Smooth muscle cell (in vitro differentiated cells): ENCODE measurements around the gene SEMA5B. TPM values are rescaled to one million over a fixed set of nuclear protein-coding genes. Genes with fewer than 3 reads are reported as not detected.

Experiments
- DNase-seq: peaks from one replicate; lab custom pipeline; 2025; ENCODE audit not compliant: unreplicated experiment; lab: John Stamatoyannopoulos, UW
- H2AFZ ChIP-seq: fragments of 200-600 bp; sonication (generic); 2 replicates; pipeline ENCODE4 v1.6.0; 2016; ENCODE audit warnings: antibody characterized with exemption, low read depth, mild to moderate bottlenecking
- H3F3A ChIP-seq: fragments of 200-600 bp; sonication (generic); 2 replicates; pipeline ENCODE4 v1.6.0; 2017; ENCODE audit warnings: antibody characterized with exemption, low read depth
- H3K27ac ChIP-seq: fragments of 200-600 bp; sonication (generic); 2 replicates; pipeline ENCODE4 v1.5.1; 2016; ENCODE audit warnings: low read depth, mild to moderate bottlenecking
- H3K27me3 ChIP-seq: fragments of 200-600 bp; sonication (generic); 2 replicates; pipeline ENCODE4 v1.6.1; 2016; ENCODE audit warnings: low read depth, mild to moderate bottlenecking
- H3K36me3 ChIP-seq: fragments of 200-600 bp; sonication (generic); 2 replicates; pipeline ENCODE4 v1.5.1; 2016; ENCODE audit warnings: low read depth
- H3K4me1 ChIP-seq: fragments of 200-600 bp; sonication (generic); 2 replicates; pipeline ENCODE4 v1.5.1; 2016; ENCODE audit warnings: low read depth
- H3K4me2 ChIP-seq: fragments of 200-600 bp; sonication (generic); 2 replicates; pipeline ENCODE4 v1.6.0; 2016; ENCODE audit warnings: mild to moderate bottlenecking
- H3K4me3 ChIP-seq: fragments of 200-600 bp; sonication (generic); 2 replicates; pipeline ENCODE4 v1.5.1; 2016; ENCODE audit warnings: mild to moderate bottlenecking
- H3K79me2 ChIP-seq: fragments of 200-600 bp; sonication (generic); 2 replicates; pipeline ENCODE4 v1.6.0; 2016; ENCODE audit warnings: low read depth, mild to moderate bottlenecking
- H3K9ac ChIP-seq: fragments of 200-600 bp; sonication (generic); 2 replicates; pipeline ENCODE4 v1.6.0; 2016; ENCODE audit warnings: low read depth
- H3K9me3 ChIP-seq: fragments of 200-600 bp; sonication (generic); replicated peaks from 2 replicates; pipeline ENCODE4 v1.5.1; 2016; ENCODE audit warnings: low read depth
- H4K20me1 ChIP-seq: fragments of 200-600 bp; sonication (generic); 2 replicates; pipeline ENCODE4 v1.6.0; 2016; ENCODE audit warnings: low read depth
- CTCF ChIP-seq: fragments of 200-600 bp; sonication (generic); IDR thresholded peaks from 2 replicates; pipeline ENCODE4 v1.5.1; 2017; ENCODE audit warnings: borderline replicate concordance, mild to moderate bottlenecking, antibody characterized with exemption; ENCODE audit not compliant: insufficient read depth, poor library complexity, severe bottlenecking
- WGBS: methylation state at CpG from one replicate; pipeline ENCODE4 v1.1.7; 2016; ENCODE audit warnings: low lambda C conversion rate; 5-methylcytosine and 5-hydroxymethylcytosine counted together
- polyA plus RNA-seq: library from polyadenylated mRNA; unstranded; fragments of >200 nt; fragmentation: Nextera tagmentation; extraction: Ambion mirVana; gene quantifications from 2 replicates; pipeline ENCODE4 v1.2.1, GENCODE V29; 2016
- total RNA-seq: library from RNA; depleted of rRNA; stranded (reverse); fragments of >200 nt; gene quantifications from 2 replicates; pipeline ENCODE4 v1.2.3, GENCODE V29; 2014

Gene SEMA5B
- total and polyA plus RNA-seq, 2 experiments from 2014 or later = not detected

GRCh38 chr3:122919291-122919610, 108.3 kb downstream of the SEMA5B start:
- peaks cover 39% of the 10 kb centered on the region for H3K27me3 ChIP-seq
- H3K79me2 ChIP-seq = no peaks in the 10 kb centered on the region
- no peaks in the 10 kb centered on the region for H4K20me1 ChIP-seq
- H3K4me3 ChIP-seq = no peak overlapping the region
- H3K9me3 ChIP-seq = no peaks in the 10 kb centered on the region
- H3K9ac ChIP-seq = no peak overlapping the region
- WGBS = 86% methylated on average over 3 of the region's 3 CpGs
- H3K4me2 ChIP-seq = no peak overlapping the region
- H3K36me3 ChIP-seq = no peaks in the 10 kb centered on the region
- no peak overlapping the region for H3K27ac ChIP-seq
- no peak overlapping the region for H2AFZ ChIP-seq
- peaks cover 8% of the 10 kb centered on the region for H3K4me1 ChIP-seq
- no peak for DNase-seq
- TF ChIP-seq CTCF = no peak
- H3F3A ChIP-seq = no peaks in the 10 kb centered on the region

- Histone ChIP-seq H3K79me2 (no peaks in the 10 kb centered on the region), H3K4me2 (no peak overlapping the region), H3K36me3 (no peaks in the 10 kb centered on the region), H3K4me3 (no peak overlapping the region), H3K9me3 (no peaks in the 10 kb centered on the region), H3F3A (no peaks in the 10 kb centered on the region), H3K27me3 (peaks cover 34% of the 10 kb centered on the region), H3K9ac (no peak overlapping the region), H3K4me1 (peaks cover 8% of the 10 kb centered on the region), H3K27ac (no peak overlapping the region), H2AFZ (no peak overlapping the region), H4K20me1 (no peaks in the 10 kb centered on the region)
- WGBS = 66% methylated on average over 5 of the region's 5 CpGs
- TF ChIP-seq CTCF = no peak
- no peak for DNase-seq
These were observed 108.8 kb downstream of the SEMA5B start for GRCh38 chr3:122918576-122919290.

DNA sequence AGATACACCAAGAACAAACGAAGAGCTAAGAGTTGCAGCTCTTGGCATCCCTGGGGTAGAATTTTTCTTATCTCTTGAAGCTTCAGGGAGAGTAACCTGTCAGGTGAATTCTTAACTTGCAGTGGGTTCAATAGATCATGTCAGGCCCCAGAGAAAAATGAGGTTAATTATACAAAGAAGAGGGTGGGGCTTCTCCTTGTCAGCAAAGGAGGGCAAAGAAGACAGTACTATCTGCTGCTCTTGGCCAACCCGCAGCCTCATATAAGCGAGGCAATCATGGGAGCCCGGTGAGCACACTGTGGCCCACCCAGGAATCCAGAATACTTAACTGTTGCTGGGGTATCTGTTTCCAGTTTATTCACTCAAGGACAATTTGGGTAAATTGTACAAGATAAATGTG, 110.2 kb downstream of the SEMA5B start:
- TF ChIP-seq CTCF = no peak
- 85% methylated on average over 4 of the region's 4 CpGs for WGBS
- H2AFZ ChIP-seq = no peak overlapping the region
- H3K9ac ChIP-seq = no peak overlapping the region
- no peak overlapping the region for H3K4me3 ChIP-seq
- H3K4me1 ChIP-seq = peaks cover 8% of the 10 kb centered on the region
- H3K27me3 ChIP-seq = peaks cover 21% of the 10 kb centered on the region
- no peaks in the 10 kb centered on the region for H3F3A ChIP-seq
- no peaks in the 10 kb centered on the region for H3K9me3 ChIP-seq
- no peak overlapping the region for H3K27ac ChIP-seq
- H3K79me2 ChIP-seq = no peaks in the 10 kb centered on the region
- H4K20me1 ChIP-seq = no peaks in the 10 kb centered on the region
- DNase-seq = no peak
- no peaks in the 10 kb centered on the region for H3K36me3 ChIP-seq
- H3K4me2 ChIP-seq = no peak overlapping the region

DNA sequence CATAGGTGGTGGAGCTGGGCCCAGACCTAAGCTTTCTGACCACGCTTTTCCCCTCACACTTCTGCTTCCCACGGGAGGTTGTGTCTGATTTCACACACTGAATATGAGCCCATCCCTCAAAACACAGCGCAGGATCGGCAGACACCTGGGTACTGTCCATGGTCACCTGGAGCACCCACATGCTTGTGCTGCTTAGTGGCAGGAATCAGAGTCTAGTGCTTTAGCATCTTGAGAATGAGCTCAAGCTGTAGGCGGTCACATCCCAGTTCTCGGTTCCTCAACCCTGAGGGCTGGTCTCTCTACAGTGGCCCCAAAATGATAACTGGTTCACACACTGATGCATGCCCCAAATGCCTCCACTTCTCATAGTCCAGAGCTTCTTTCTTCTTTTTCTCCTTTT, 111.0 kb downstream of the SEMA5B start:
- no peak for DNase-seq
- H3K9ac ChIP-seq = no peak overlapping the region

More for the DNA sequence above, 111.0 kb downstream of the SEMA5B start:
- no peak overlapping the region for H3K4me2 ChIP-seq
- H4K20me1 ChIP-seq = no peaks in the 10 kb centered on the region
- peaks cover under 1% of the 10 kb centered on the region for H3K4me1 ChIP-seq
- no peaks in the 10 kb centered on the region for H3K79me2 ChIP-seq
- TF ChIP-seq CTCF = no peak
- H3K27me3 ChIP-seq = peaks cover 12% of the 10 kb centered on the region
- no peak overlapping the region for H3K27ac ChIP-seq
- H2AFZ ChIP-seq = no peak overlapping the region
- no peaks in the 10 kb centered on the region for H3K36me3 ChIP-seq
- H3K4me3 ChIP-seq = no peak overlapping the region
- H3F3A ChIP-seq = no peaks in the 10 kb centered on the region
- H3K9me3 ChIP-seq = no peaks in the 10 kb centered on the region
- WGBS = 90% methylated on average over 6 of the region's 6 CpGs
